Ureter (tissue), 1 donor: ENCODE results near the gene ESR1. TPM values are rescaled to one million over a fixed set of nuclear protein-coding genes. Genes with fewer than 3 reads are reported as not detected.
"Not testable (repeated sequence)": the region's sequence is repeated elsewhere in the genome, so short reads cannot be mapped to it uniquely, and the experiment has no call there.

ENCODE experiments used
- DNase-seq: peaks from one replicate; pipeline ENCODE4 v3.0.0-alpha.2; 2020; ENCODE audit warnings: low spot score
- total RNA-seq: library from RNA; stranded (reverse); gene quantifications from one replicate; pipeline ENCODE4 v1.2.4, GENCODE V29; 2023
- donor health status: DM: yes; HTN: yes; CAD: no.

ESR1 gene
- total RNA-seq, 1 donor from 2014 or later: 9.6 TPM

DNA sequence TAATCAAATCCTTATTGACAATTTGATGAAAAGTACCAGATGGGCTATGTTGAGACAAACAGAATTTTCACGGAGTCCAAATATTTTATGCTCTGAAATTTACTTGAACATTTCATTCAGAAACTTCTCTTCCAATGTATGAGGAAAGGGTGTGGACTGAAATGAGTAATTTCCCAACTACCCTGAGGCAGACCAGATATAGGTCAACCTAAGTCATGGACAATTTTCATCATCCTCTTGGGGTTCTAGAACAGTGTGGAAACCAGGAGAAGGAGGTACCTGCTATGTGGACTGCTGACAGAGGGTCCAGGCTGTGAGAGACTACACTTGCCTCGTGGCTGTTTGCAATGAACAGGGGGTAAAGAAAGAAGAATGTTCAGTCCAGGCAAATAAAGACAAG, 323.0 kb downstream of the ESR1 start:
- no peak for DNase-seq

DNA sequence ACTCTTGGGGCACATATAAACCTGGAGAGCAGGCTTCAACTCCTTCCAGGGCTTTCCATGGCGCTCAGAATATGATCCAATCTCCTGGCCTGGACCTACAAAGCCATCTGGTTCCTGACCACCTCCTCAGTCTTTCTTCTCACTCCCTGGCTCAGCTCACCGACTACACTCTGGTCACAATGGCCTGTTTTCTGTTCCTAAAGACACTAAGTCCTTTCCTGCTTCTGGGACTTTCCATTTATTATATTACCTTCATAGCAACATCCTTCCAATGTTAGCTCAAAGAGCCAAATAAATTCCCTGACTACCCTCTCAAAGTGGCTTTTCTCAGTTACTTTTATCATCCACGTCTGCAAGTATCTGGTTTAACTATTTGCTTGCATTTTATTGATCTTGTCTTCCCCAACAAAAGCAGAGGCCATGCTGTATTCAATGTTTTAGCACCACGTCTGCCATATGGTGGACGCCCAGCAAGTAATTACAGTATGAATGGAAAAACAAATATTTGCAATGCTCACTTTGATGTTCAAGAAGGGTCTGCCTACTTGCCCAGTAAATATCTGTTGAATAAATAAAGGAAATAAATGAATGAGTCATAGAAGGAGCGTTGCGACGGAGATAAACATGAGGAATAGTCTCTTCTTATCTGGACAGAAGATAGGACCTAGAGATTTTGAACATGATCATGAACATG, 328.4 kb downstream of the ESR1 start:
- DNase-seq: no peak

DNA sequence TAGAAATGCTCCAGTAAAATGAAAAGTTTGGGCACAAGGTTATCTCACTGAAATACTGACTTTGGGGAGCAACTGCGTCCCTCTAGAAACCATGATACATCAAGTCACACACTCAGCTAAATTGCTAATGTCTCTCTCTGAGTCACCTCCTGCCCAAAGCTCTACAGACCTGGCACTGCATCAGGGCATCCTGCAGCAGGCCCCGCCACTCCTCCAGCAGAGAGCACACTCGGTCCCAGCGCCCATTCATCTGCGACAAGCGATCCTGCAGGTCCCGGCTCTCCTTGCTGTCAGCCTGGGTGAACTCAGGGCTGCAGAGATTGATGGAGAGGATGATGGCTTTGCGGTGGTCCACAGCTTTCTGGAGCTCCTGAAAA, 329.0 kb downstream of the ESR1 start:
- no peak for DNase-seq

DNA sequence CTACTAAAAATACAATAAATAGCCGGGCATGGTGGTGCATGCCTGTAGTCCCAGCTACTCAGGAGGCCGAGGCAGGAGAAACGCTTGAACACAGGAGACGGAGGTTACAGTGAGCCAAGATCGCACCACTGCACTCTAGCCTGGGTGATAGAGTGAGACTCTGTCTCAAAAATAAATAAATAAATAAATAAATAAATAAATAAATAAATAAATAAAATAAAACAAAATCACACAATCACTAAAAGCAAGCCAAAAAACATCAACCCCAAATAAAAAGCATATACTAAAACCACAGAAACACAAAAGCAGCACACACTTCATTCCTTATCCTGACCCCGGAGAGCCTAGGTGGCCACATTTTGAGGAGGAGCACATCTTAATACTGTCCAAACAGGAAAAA, 330.9 kb downstream of the ESR1 start:
- not testable (repeated sequence) for DNase-seq

DNA sequence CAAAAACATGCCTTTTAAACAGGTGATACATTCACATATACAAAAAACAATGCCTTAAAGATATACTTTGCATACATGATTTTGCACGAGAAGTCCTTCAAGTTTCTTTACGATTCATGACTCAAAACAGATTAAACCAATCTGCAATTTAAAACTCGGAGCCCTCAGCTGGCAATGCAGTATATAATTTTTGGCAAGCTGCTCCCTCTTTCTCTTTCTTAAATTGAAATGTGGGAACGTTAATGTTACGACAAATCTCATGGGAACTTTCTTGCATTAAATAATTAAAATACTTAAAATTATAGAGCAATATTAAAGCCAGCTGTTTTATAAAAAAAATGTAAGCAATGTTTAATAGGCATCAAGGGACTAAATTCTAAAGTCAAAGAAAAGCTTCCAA, 334.6 kb downstream of the ESR1 start:
- no peak for DNase-seq

DNA sequence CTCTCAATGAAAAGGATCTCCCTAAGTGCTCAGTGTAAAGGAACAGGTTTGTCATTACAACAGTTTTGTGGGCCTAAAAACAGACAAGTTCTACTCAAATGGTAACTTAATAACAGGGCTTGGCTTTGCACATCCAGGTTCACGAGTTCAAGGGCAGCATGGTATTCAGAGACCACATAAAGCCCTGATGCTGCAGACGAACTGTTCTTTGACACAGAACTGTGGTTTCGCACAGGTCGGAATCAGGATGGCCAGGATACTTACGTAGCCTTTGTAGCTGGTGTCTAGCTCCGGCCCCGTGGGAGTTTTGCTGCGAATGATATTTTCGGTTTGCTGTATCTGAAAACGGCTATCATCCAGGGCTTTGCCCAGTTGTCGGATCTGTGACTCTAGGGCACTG, 335.9 kb downstream of the ESR1 start:
- no peak for DNase-seq

DNA sequence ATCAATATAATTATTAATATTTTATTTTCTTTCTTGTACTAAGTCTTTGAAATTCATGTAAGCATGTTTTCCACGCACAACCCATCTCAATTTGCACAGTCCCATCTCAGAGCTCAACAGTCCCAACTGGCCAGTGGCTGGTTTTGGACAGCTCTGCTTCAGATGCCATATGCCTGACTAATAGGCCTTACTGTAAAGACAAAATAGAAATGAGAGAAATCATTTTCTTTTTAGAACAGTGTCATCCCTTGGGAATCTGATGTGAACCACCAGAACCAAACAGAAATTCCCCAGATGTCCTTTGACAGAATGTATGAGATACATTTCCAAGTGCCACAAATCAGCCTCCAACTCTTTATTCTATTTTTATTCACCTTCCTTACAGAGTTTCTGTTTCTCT, 338.9 kb downstream of the ESR1 start:
- no peak for DNase-seq

DNA sequence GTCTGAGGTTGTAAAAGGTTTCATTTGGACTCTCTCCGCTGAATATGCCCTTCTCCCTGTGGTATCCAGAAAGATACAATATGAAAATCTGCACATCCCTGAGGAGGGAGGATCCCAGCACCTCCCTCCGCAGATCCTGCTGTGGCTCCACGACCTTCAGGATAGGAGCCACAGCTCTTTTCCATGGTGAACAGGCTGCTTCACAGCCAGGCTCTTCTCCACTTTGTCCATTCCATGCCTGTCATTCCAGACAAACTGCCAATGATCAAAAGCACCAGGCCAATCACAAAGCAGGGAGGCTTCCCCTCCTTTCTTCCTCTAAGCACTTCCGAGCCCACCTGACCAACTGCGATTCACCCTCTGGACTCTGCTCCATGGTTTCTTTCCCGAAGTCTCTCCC, 339.8 kb downstream of the ESR1 start:
- DNase-seq: no peak

DNA sequence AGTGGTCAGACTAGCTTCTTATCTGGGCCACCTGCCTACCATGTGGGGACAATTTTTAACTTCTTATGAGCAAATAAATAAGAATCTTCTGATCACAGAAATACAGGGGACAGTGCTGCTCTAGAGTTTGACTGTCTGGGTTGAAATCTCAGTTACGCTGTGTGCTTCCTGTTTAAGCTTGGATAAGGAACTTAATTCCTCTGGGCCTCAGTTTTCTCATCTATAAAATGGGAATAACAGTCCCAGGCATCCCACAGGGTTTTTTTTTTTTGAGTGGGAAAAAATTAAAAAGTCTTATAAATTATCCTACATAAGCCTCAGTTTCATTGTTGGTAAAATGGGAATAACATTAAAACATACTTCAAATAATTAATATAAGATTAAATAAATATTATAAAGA, 340.9 kb downstream of the ESR1 start:
- DNase-seq: no peak

DNA sequence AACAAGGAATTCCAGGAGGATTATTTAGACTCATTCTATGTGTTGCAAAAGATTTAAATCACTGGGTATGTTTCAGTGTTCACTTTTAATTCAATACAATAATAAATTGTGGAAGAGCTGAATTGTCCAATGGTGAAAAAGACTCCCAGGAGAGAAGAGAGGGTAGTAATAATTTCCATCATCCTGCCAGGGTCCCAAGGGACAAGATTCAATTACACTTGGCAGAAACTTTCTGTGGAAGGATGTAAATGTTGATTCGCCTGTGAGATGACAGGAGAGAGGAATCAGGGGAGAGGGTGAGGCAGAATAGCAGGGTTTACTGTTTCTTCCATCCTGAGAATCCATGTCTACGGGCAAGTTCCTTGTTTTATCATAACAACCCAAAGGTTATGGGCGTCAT, 342.7 kb downstream of the ESR1 start:
- DNase-seq: no peak

DNA sequence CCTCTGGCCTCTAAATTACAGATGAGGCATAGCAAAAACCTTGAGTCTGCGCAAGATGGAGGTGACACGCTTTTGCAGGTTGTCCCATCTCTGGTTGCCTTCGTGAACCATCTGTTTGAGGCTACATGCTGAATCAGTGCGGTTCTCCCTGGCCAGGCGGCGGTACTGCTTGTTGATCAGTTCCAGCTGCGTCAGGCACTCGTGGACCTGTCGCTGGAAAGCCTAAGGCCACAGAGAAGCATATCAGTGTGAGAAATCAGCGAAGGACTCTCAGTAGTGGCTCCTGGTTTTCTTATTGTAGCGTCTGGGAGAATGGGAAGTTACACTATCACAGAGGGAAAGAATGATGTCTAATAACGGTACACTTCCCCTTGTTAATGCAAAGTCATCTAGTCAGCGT, 344.4 kb downstream of the ESR1 start:
- no peak for DNase-seq

DNA sequence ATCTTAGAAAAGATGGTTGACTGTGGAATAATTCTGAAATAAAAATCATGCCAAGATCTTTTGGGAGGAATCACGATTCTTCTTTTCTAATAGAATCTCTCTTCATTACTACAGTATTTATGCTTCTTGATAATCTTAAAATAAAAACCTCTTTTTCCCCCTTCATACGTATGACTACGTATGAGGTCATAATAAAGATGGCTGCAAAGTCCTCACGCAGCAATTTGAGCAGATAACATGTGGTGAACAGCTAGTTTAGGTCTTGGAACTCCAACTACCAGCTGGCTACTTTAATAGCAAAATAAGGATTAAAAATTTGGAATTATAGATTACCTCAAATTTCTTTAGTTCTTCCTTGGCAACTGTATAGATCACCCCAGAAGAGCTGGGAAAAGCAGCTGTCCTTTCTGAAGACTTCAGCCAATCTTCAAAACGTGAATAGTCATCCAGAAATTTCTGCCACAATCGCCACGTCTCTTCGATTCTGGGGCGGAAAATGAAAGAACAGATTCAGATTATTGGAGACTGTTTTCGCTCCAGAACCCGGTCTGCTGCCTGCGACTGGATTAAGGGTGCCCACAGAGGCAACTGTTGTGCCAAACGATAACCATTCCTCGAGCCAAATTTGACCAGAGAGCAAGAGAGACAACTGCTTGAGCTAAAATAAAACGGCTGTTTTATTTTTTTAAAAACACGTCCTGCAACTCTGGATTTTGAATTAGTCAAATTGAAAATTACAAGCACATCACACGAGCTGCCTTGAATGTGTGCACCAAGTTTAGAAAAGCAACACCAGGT, 347.3 kb downstream of the ESR1 start:
- no peak for DNase-seq

DNA sequence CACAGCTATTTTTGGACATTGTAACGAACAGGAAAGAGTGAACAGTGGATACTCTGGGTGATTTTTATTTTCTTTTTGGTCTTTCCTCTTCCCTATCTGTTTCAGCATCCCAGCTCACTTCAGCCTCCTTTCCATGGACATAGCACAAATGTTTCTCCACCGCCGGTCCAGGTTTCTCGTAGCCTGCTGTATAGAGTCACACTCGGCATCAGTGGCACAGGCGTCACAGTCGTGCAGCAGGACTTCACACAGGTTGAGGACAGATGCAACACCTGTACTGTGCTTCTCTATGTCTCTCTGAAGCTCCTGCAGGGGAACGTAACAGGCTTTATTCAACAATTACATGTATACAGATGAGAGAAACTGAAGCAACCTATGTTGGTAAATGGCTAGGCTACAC, 348.3 kb downstream of the ESR1 start:
- DNase-seq: no peak

DNA sequence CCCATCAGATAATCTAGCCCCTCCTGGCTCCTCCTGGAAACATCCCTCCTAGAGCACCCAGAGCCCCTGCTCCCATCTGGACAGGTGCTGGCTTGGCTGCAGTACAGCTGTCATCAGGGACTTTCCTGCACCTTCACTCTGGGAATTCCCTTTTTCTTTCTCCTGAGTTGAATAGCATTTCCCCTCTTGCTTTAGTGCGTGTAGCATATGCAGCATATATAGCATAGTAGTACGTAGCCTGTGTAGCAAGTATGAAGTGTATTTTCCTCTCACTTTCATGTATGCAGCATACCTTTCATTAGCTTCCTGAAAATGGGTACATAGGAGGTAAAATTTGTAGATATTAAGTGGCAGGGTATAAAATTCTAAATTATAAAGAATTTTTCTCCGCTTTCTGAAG, 352.9 kb downstream of the ESR1 start:
- no peak for DNase-seq

DNA sequence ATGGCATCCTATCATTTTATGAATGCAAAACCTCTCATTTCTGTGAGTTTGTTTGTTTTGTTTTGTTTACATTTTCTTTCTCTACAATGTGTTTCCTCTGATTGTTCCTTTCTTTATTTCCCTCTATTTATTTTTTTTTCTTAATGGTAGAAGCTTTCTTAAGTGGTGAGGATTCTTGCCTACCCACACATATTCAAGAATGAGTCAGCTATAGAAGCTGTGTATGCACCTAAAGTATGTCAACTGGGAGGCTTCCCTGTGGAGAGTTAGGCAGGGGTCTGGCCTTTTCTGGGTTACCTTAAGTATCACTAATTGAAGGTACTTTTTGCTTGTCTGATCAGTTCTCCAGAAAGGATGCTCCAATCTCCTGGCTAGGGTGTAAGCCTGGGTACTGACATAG, 354.0 kb downstream of the ESR1 start:
- no peak for DNase-seq

DNA sequence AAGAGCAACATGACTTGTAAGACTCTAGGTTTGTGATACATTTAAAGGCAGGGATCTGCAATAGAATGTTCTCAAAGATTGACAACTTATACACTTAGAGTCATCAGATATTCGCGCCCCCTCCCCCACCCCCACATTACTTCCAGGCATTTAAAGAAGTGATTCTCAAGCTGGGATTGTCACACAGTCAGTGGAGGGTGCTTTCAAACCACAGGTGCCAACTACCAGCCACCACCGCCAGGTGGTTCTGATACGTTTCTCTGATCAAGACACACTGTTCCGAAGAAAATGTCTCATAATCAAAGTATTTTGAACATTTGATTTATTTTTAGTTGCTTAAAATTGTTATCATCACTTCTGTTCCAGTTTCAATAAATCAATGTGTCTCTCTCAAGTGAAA, 357.5 kb downstream of the ESR1 start:
- no peak for DNase-seq

DNA sequence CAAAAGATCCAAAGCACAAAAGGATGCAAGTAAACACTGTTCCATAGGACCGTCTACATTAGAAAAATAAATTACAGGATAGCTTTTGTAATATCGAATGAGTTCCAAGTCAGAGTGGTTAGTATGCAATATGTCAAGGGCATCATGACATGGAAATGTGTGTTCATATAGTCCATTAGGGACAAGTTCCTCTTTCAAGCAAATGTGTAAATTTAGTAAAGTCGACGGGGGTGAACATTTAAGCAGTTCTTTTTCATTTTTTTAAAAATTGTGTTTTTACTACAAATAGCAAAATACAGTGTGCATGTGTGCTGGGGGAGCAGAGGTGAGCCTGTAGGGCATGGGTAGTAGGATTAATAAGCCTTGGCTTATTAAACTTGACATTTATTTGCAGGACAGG, 359.0 kb downstream of the ESR1 start:
- no peak for DNase-seq

DNA sequence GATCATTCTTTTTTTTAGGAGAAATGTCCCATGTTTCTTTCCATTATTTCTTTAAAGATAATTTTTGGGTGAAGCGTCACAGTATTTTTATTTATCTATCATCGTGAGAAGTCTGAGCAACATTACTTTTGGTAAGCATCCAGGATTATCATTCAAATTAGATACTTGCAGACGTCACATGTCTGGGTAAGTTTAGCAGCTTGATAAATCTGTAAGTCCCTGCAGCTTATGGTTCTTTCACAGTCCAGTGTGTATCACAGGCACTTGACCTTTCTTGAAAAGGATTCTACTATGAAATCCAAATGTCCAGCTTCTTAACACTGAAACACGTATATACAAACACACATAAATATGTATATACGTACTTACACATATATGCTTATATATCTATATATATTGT, 359.4 kb downstream of the ESR1 start:
- DNase-seq: no peak

DNA sequence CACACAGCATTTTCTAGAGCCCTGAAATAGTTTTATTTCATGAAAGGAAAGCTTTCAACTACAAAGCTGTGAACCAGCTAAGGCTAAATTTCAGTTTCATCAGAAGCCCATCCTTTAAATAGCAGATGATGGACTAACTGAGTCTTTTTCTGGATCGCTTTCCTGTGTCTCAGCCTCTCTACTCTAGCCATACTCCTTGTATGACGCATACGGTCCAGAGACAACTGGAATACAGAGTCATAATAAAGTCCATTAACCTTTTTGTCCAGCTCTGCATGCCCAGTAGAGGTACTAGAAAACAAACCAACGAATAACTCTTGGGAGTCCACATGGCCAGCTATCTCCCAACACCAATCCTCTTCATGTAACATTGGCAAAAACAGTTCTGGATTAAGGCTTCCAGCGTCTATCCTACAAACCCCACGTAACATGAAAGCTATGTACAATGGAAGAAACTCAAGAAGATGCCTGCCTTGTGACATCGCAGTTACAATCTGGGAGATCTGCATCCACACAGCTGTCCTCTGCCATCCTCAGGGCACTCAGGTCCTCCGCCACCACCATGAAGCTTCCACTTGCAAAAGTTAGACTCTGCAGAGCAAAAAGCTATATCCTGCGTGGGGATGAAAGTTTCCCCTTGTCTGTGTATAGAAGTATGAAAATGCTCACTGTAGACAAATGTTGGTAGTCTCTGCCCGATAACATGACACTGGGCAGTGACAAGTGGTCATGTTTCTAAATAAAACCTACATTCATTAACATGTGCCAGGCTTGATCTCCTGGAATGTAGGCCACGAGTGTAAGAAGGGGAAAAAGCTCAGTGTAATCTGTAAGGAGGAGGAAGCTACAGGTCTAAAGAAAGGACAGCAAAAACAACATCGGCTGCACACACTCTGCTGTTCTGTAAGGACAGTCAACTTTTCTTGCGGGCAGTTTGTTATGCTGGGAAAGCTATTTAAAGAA, 360.4 kb downstream of the ESR1 start:
- no peak for DNase-seq

DNA sequence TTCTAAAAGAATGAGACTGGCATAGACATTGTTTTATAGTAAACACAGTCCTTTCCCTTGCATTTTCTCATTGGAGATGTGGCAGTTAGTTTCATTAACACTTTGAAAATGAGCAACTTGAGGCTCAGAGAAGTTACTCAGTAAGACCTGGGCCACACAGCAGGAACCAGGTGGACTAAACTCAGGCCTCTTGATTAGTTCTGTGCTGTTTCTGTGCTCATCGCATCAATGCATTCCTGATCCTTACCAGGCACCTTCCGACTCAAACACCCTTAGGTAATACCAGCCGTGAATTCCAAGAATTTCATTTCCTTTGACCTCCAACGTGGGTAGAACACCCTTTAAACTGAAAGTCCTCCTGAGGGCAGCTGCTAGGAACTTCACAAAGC, 362.8 kb downstream of the ESR1 start:
- no peak for DNase-seq

DNA sequence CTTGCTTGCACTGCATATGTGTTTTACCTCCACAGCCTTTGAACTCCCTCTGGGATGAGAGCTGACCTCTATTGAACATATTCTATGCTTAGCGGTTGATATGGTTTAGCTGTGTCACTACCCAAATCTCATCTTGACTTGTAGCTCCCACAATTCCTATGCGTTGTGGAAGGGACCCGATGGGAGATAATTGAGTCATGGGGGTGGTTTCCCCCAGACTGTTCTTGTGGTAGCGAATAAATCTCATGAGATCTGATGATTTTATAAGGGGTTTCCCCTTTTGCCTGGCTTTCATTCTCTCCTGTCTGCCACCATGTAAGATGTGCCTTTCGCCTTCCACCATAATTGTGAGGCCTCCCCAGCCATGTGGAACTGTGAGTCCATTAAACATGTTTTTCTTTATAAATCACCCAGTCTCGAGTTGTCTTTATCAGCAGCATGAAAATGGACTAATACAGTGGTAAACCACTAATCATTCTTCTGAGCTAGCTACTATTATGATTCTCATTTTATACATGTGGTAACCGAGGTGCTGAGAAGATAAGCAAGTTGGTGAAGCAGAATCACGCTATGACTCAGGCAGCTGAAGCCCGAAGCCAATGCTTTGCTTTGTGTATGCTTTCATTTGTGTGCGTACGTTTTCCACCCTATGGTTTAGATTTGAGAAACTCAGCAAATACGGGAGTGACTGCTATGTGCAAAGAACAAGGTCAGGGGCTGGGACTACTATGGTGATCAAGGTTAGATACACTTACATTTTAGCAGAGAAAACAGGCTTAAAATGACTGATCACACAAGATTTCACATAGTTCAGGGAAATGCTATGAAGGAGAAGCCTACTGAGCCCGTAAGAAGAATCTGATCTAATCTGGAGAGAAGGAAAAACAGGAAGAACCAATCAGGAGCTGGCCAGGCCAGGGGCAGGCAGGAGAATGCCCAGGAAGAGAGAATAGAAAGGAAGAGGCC, 363.5 kb downstream of the ESR1 start:
- DNase-seq: no peak
